ENCODE measurements around the gene BICC1. TPM values are rescaled to one million over a fixed set of nuclear protein-coding genes. Genes with fewer than 3 reads are reported as not detected.
A peak's percentile ranks its signal among the peaks of the same experiment; 100 is the strongest.

BICC1 gene
- polyA plus RNA-seq, 12 donors, result 16.2 to 25.9 (median 20.0) TPM; not detected in 1

DNA sequence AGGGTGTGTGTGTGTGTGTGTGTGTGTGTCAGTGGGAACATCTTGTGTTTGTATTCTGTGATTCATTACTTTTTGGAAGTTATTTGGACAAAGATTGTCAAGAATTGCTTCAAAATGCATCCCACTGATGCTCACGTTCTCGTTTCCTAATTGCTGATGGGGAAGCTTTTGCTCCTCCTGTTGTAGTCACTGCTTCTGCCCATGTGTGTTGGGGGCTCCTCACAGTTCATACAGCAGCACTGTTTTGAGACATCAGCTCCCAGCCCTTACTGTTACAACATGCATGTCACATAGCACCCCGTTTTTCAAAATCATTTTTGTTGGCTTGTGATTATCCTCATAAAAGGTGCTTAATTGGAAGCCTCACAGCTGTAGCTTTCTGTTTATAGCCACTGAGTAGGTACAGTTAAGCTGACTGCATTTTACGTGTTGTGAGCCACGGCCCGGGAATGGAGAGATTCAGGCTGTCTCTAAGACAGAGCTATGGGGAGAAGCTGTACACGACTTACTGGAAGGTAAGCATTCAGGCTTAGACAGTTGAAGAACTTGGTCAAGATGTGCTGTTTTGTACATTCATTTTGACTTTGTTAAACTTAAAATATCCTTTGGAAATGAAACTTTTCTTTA is 87.4 kb downstream of the BICC1 start:
- DNase-seq, result no peak

DNA sequence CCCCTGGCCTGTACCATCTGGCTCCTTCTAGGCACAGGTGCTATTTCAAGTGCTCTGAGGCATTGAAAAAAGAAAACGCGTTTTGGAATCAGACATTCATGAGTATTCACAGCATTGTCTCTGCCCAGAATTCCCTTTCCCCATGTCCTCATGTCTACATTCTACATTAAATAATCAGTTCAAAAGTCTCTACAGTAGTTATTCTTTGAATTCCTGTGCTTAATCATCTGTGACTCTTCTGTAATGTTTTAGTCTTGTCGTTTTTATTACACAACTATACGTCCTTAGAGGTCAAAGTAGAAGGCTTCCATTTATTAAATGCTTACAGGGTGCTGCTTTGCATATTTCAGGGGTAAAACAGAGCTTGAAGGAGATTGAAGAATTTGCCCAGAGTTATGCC is 95.7 kb downstream of the BICC1 start:
- DNase-seq, result no peak

DNA sequence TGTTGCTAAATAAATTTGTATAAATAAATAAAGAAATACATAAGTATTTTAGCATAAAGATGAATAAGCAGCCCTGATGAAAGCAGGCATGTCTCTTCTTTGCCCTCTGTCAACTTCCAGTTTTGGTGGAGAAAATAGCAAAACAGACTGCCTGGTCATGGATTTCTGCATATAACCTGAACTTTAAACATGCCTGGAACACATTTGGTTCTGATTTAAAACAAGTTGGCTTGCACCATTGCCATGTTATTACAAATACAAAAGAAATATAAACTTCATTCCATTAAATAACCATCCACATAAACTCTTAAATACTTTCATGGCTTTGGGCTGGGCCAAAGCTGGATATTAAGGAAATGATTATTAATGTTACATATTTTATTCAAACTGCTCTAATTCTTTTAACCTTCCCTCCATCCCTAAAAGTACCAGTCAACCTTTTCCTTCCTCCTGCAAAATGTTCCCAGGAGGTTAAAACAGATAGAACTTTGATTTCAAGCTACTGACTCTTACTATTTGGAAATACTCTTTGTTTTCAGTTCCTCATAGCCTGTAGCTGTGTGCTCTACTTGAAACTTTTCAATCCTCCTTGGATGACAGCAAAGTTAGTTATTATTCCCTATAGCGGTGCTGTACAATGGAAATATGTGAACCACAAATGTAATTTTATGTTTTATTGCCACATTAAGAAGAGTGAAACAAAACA is 96.3 kb downstream of the BICC1 start:
- no peak for DNase-seq

DNA sequence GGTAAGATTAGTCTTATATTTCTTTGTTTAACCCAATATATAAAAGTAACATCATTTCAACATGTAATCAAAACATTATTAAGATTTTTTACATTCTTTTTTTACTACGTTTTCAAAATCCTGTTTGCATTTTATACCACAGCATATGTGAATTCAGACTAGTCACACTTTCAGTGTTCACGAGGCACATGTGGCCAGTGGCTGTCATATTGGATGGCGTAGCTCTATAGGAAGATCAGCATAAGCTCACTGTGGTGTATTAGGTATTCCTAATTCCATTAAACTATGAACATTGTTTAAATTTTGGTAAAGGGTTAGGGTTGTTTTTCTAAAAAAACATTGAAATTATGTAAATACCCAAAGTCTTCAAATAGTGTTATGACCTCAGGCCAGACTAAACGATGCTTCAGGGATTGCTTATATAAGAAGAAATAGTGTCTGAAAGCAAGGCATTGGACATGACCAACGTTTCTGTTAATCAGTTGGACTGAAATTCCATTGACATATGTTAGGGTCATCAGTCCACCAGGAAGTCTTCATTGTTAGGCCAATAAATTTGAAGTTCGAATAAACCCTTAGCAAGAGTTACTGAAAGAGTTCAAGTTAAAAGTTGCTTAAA is 97.0 kb downstream of the BICC1 start:
- no peak for DNase-seq

DNA sequence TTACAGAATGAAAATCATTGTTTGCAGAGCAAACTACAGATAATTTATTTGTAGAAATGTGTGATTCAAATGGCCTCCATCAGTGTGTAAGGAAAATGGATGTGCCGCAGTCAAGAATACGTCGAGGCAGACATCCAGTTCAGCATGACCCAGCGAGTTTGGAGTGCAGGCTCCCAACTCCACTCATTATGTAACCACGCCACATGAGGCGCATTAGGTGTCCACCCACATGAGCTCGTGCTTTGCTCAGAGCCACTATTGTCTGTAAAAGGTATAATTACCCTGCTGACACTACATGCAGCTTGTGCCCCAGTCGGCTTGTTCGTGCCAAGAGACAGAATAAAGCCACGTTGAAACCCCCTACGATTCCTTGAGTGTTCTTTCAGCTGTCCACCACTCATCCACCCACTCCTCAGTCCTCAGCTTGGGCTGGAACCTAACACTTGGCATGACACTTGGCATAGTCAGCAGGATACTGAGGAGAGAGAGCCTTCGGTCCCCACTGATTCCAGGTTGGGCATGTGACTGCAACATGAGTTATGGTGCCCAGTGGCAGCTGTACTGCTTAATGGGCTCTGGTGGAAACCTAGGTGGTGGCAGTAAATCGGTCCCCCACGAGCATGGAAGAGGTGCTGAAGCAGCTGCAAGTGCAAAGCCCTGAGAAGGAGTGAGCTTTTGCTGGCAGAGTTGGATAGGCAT is 102.7 kb downstream of the BICC1 start:
- no peak for DNase-seq

DNA sequence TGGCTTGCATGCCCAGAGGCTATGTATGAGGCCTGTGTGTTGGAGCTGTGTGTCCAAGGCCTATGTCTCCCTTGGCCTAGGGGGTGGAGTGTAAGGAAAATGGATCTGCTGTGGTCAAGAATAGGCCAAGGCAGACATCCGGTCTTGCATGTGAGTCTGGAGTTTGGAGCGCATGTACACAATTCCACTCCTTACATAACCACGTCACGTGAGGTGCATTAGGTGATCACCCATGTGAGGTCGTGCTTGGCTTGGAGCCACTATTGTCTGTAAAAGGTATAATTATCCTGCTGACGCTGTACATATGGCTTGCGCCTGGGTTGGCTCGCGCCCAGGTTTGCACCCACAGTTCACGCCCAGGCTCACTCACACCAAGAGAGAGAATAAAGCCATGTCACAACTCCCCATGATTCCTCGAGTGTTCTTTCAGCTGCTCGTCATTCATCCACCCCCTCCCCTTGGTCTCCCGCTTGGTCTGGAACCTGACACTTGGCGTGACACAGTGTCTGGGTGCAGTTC is 105.5 kb downstream of the BICC1 start:
- DNase-seq, result no peak

DNA sequence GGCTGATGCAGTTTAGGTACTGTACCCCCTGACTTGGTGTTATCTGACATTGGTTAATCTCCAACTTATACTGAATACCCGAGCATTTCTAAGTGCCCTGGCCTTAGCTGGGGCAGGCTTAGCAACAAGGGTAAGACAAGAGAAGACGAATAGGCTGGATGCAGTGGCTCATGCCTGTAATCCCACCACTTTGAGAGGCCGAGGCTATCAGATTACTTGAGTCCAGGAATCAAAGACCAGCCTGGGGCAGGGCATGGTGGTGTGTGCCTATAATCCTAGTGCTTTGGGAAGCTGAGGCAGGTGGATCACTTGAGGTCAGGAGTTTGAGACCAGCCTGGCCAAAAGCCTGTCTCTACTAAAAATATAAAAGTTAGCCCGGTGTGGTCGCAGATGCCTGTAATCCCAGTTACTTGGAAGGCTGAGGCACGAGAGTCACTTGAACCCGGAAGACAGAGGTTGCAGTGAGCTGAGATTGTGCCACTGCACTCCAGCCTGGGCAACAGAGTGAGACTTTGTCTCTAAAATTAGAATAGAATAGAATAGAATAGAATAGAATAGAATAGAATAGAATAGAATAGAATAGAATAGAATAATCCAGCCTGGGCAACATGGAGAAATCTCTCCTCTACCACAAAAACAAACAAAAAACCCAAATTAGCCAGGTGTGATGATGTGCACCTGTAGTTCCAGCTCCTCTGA is 108.9 kb downstream of the BICC1 start:
- no peak for DNase-seq

DNA sequence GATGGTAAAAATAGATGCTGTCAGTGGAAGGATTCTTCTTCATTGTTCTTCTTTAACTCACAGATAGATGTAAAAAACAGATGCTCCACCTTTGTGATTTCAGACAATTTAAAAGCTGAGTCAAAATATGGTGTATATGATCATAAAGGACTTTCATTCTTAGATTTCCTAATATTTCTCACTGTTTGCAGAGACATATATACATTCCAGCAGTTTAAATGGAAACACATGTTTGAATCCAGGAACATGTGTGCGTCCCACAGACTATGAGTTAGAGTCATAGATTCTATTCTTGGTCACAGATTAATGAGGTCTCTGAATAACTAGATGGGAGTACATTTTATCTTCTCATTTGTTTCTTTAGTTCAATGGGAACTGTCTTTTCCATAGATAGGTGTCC is 109.6 kb downstream of the BICC1 start:
- DNase-seq, result peak; percentile 72

DNA sequence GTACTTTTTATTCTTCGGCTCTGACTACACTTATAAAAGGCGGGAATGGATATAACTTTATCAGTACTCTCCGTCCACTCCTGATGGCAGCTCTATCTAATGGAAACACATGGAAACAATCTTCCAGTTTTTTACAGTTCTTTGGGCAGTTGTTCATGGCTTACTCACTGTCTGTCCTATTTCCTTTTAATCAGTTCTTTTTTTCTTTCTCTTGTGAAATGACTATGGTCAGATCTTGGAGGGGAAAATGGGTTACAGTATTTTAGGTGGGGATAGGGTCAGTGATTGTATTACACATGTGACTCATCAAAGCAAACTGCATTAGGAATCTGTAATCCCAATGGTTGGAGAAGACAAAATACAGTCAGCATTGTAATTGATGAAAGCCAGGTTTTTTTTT is 112.4 kb downstream of the BICC1 start:
- peak; percentile 63 for DNase-seq

DNA sequence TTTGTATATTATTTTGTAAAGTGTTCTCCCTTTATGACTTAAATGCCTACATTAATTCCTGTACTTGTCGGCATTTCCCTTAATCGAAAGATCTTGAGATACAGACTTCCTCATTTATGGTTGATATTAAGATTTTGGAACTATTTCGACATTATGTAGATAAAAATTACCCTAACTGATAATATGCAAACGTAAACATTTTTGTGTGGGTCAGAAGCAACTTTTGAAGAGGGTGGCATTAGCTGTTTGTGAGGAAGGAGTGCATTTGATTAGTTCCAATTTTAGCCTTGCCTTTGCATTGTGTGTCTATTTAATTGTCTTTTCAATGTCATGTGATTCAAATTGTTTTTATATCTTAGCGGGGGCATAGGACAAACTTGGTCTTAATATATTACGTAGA is 114.7 kb downstream of the BICC1 start:
- no peak for DNase-seq

DNA sequence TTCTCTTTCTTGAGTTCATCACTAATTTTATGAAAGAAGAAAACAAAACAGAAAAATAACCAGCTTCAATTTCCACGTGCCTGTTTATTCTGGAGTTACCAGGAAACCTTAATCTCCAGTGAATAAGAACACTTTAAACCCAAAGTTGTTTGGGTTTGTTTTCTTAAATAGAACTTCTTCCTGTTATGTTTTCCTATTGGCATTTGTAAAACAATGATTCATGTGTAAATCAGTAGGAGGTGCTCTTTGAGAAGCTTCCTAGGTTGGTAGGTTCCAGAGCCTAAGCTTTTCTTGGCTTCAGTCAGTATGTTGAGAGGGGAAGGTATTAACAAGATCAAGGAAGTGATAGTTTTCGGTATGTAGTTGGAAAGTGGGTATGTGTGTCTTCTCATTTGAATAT is 119.0 kb downstream of the BICC1 start:
- no peak for DNase-seq

DNA sequence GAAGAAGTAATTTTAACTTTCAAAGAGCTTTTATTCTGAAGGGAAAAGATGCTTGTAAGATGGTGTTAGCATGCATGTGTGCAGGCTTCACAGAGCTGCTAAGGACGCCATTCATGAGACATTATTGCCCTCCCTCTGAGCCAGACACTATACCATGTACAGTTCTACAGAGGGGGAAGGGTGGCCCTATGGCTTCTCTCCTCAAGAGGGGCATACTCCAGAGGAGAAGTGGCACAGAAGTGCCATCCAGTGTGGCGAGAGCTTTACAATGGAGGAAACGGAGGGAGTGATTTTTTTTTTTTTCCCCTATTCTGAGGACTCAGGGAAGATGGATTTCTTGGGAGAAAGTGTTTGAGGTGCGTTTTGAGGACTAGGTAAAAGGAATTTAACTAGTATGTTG is 119.5 kb downstream of the BICC1 start:
- no peak for DNase-seq

DNA sequence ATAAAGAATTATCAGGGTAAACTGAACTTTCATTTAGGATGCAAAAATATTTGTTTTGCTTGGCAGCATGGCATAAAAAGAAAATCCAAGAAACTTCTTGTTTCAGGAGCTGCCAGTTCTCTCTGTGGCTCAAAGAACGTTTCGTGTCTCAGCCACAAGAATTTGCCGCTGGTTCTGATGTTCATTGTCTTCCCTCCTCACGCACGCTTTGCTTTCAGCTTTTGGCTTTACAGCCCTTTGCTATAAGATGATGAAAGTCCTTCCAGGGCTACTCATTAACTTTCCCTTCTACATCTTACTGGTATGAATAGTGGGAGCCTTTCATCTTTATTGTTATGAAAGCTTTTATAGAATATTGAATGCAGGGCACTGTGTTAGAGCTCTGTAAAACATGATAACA is 124.7 kb downstream of the BICC1 start:
- DNase-seq, result no peak

DNA sequence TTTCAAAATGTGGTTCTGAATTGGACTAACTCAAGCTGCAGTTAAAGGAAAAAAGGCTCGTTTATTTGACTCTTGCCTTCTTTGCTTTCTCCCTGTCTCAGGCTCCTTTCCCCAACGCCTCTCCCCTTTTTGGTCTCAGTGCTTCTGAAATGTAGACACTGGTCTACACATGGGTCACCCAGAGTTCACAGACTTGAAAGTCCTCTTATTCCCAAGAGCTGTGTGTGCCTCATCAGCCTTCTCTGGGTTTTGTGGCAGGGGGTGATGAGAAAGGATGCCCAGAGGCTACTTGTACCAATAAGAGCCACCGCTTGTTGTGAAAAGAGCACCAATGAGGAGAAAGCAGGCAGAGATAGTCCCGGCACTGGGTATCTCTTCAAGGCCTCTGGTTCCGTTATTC is 125.7 kb downstream of the BICC1 start:
- DNase-seq, result no peak

DNA sequence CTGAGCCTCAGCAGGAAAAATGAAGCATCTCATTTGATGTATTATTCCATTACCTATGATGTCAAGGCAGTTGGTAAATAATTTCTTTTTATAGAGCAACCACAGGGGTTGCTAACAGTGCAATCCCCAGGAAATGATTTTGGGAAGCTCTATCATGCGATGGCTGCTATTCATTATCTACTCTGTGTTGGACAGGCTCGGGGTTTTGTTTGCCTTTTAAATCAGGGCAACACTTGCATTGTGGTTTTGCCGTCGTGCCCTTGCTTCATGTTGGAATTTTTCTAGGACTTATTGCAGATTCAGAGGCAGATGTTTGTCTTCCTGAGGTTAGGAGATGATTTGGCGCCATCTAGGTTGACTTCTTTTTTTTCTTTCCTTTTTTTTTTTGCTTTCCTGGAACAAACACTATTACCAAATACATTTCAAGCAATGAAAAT is 128.4 kb downstream of the BICC1 start:
- peak; percentile 51 for DNase-seq

DNA sequence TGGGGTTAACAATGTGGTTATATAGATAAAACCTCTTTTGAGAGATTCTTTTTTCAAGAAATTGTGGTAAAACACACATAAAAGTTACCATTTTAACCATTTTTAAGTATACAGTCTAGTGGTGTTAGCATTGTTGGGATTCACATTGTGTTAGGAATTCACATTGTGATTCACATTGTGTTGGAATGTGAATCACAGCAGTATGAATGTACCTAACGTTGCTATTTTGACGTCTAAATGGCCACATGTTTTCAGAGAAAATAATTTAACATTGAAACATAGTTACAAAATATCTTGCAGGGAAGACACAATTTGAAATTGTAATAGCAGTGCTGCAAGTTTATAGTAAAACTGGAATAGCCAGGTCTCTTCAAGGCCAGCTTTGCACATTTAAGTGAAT is 129.0 kb downstream of the BICC1 start:
- no peak for DNase-seq

DNA sequence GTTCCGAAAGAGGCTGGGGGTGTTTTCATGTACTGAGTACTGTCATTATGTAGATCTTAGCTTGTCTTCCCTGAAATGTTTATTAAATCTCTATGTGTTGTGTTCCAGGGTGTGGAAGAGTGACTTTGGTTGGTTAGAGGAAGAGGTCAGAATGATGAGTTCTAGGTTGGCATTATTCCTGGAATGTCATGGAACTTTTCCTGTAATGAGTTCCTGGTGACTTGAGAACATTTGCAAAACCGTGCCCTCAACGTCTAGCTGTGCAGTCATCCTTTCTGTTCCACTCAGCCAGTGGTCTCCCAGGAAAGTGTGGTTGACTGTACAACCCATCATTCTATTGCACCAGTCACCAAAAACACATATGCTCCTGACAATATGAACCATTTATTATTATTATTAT is 129.6 kb downstream of the BICC1 start:
- DNase-seq, result no peak

DNA sequence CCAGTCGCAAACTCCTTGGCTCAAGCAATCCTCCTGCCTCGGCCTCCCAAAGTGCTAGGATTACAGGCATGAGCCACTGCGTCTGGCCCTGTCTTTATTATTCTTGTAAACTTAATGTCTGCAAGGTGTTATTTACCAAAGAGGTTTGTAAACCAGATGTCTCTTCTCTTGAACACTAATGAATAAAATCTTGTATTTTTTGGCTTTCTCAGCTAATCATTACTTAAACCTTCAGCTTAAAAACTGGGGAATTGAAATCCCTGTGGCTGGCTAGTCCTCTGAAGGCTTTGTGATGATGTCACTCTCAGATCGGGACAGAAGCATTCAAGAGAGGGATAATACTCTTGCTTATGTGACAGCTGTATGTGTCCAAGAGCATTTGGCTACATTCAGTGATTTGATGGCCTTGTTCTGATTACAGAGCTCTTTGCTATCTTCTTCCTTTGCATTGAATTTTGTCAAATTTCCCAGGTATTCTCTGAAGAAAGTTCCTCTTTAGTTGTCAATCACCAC is 130.3 kb downstream of the BICC1 start:
- DNase-seq, result no peak

DNA sequence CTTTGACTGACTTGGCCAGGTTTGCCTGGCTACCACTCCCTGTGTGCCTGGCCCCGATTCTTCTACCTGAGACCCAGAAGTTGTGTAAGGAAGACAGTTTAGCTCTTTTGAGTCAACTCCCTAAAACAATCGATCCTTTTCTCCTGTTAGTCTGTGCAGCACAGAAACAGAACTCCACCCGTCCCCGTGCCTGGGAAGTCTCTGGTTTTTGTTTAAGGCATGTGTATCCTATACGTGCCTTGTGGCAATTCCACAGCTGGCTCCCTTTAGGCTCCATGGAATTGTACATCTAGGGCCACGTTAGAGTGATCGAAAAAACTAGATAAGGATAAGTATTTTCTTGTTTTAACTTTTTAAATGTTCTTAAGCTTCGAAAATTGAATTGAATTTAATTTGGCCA is 131.6 kb downstream of the BICC1 start:
- DNase-seq, result no peak

DNA sequence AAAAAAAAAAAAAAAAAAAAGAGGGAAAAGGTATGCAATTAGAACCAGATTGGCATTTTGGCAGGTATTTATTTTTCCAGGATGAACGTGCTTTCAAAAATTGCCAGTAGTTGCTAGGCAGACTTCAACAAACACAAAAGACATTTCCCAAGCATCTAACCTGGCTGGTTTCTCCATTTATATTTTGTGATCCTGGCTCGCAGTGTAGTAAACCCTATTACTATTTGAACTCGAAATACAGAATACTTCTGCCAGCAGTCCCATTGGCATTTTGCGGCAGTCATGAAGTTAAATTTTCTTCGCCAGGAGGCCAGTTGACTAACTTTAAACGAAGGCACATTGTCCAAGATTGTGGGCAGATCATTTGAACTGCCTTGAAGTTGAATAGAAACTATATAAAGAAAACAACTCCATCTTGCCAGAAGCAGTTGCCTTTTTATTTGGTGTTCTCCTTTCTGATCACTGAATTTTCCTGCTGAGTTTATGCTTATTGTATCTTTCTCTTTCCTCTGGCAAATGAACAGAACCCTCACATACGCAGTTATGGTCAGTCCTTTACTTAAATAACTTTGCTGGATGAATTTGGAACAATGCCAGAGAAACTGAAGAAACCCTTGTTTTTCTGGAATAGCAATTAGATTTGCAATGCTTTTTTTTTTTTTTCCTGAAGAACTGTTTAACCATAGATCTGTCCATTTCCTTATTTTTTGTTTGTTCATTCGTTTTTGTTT is 132.9 kb downstream of the BICC1 start:
- peak; percentile 75 for DNase-seq
